Parathyroid adenoma (tissue), 2 donors: ENCODE results near the gene ARID5A.

Experiments
- H2AFZ ChIP-seq: fragments of 300-600 bp; sonication (generic); one replicate; pipeline ENCODE4 v1.7.0; 2017; ENCODE audit warnings: antibody characterized with exemption, mild to moderate bottlenecking
- H3K27ac ChIP-seq: fragments of 300-600 bp; sonication (generic); one replicate; pipeline ENCODE4 v1.7.0; 2017
- H3K27me3 ChIP-seq: fragments of 300-600 bp; sonication (generic); one replicate; pipeline ENCODE4 v1.7.0; 2017; ENCODE audit warnings: low read length; ENCODE audit not compliant: control insufficient read depth, insufficient read depth
- H3K36me3 ChIP-seq: fragments of 300-600 bp; sonication (generic); one replicate; pipeline ENCODE4 v1.7.0; 2017; ENCODE audit warnings: low read length; ENCODE audit not compliant: control insufficient read depth, insufficient read depth
- H3K4me1 ChIP-seq: fragments of 300-600 bp; sonication (generic); one replicate; pipeline ENCODE4 v1.7.0; 2017; ENCODE audit warnings: control low read depth
- H3K4me2 ChIP-seq: fragments of 300-600 bp; sonication (generic); one replicate; pipeline ENCODE4 v1.7.0; 2017; ENCODE audit warnings: low read length
- H3K4me3 ChIP-seq: fragments of 300-600 bp; sonication (generic); one replicate; pipeline ENCODE4 v1.7.0; 2017; ENCODE audit warnings: low read depth, low read length
- H3K79me2 ChIP-seq: fragments of 300-600 bp; sonication (generic); one replicate; pipeline ENCODE4 v1.7.0; 2017; ENCODE audit warnings: control low read depth
- H3K9ac ChIP-seq: fragments of 300-600 bp; sonication (generic); one replicate; pipeline ENCODE4 v1.7.0; 2017; ENCODE audit warnings: mild to moderate bottlenecking
- H3K9me3 ChIP-seq: fragments of 300-600 bp; sonication (generic); one replicate; pipeline ENCODE4 v1.7.0; 2017; ENCODE audit warnings: low read length; ENCODE audit not compliant: control insufficient read depth
- TF ChIP-seq, protein P1 (sequence below): fragments of 300-600 bp; sonication (generic); IDR thresholded peaks from one replicate; pipeline ENCODE4 v1.7.0; 2017; ENCODE audit warnings: antibody characterized with exemption, mild to moderate bottlenecking
- donor health status: primary hyperparathyroidism.

ARID5A gene

GRCh38 chr2:96499061-96499960 is 37.2 kb upstream of the ARID5A start:
- H3K27ac ChIP-seq: no peak overlapping the region
- H3K4me1 ChIP-seq: no peaks in the 10 kb centered on the region
- TF ChIP-seq, protein P1, sequence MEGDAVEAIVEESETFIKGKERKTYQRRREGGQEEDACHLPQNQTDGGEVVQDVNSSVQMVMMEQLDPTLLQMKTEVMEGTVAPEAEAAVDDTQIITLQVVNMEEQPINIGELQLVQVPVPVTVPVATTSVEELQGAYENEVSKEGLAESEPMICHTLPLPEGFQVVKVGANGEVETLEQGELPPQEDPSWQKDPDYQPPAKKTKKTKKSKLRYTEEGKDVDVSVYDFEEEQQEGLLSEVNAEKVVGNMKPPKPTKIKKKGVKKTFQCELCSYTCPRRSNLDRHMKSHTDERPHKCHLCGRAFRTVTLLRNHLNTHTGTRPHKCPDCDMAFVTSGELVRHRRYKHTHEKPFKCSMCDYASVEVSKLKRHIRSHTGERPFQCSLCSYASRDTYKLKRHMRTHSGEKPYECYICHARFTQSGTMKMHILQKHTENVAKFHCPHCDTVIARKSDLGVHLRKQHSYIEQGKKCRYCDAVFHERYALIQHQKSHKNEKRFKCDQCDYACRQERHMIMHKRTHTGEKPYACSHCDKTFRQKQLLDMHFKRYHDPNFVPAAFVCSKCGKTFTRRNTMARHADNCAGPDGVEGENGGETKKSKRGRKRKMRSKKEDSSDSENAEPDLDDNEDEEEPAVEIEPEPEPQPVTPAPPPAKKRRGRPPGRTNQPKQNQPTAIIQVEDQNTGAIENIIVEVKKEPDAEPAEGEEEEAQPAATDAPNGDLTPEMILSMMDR: no peak

GRCh38 chr2:96500385-96501066 is 36.0 kb upstream of the ARID5A start:
- Histone ChIP-seq H3K27me3 (no peaks in the 10 kb centered on the region), H2AFZ (no peak overlapping the region), H3K4me1 (no peaks in the 10 kb centered on the region), H3K27ac (no peak overlapping the region), H3K79me2 (no peaks in the 10 kb centered on the region), H3K9ac (no peak overlapping the region), H3K9me3 (no peaks in the 10 kb centered on the region), H3K4me3 (no peak overlapping the region), H3K4me2 (no peak overlapping the region), H3K36me3 (no peaks in the 10 kb centered on the region)
- TF ChIP-seq, protein P1: no peak

More at GRCh38 chr2:96499061-96499960, 37.2 kb upstream of the ARID5A start:
- no peaks in the 10 kb centered on the region for H3K9me3 ChIP-seq
- H3K27me3 ChIP-seq: no peaks in the 10 kb centered on the region
- no peak overlapping the region for H2AFZ ChIP-seq
- H3K9ac ChIP-seq: no peak overlapping the region
- no peaks in the 10 kb centered on the region for H3K36me3 ChIP-seq
- H3K4me2 ChIP-seq: no peak overlapping the region
- no peaks in the 10 kb centered on the region for H3K79me2 ChIP-seq
- H3K4me3 ChIP-seq: no peak overlapping the region

DNA sequence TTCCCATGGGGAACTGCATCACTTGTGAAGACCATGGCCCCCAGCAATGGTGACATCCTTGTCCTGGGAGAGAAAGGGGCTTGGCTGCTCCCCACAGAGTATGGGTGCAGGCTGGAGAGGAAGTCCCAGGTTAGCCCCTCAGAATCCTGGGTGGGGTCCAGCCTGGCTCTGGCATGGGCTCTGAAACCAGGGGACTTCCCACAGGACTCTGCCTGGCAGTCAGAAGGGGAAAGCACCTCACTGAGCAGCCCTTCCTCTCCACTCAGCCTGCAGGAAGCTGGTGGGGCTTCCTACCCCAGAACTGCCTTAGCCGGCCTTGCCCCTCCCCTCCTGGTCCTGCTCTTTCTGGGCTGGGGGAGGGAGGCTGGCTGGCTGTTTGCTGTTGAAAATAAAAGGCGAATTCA is 35.1 kb upstream of the ARID5A start:
- no peak overlapping the region for H3K9ac ChIP-seq
- no peaks in the 10 kb centered on the region for H3K79me2 ChIP-seq
- TF ChIP-seq, protein P1: no peak
- H3K36me3 ChIP-seq: no peaks in the 10 kb centered on the region
- no peak overlapping the region for H2AFZ ChIP-seq
- H3K4me1 ChIP-seq: no peaks in the 10 kb centered on the region
- no peak overlapping the region for H3K27ac ChIP-seq
- no peak overlapping the region for H3K4me2 ChIP-seq
- H3K4me3 ChIP-seq: no peak overlapping the region
- no peaks in the 10 kb centered on the region for H3K27me3 ChIP-seq
- H3K9me3 ChIP-seq: no peaks in the 10 kb centered on the region

DNA sequence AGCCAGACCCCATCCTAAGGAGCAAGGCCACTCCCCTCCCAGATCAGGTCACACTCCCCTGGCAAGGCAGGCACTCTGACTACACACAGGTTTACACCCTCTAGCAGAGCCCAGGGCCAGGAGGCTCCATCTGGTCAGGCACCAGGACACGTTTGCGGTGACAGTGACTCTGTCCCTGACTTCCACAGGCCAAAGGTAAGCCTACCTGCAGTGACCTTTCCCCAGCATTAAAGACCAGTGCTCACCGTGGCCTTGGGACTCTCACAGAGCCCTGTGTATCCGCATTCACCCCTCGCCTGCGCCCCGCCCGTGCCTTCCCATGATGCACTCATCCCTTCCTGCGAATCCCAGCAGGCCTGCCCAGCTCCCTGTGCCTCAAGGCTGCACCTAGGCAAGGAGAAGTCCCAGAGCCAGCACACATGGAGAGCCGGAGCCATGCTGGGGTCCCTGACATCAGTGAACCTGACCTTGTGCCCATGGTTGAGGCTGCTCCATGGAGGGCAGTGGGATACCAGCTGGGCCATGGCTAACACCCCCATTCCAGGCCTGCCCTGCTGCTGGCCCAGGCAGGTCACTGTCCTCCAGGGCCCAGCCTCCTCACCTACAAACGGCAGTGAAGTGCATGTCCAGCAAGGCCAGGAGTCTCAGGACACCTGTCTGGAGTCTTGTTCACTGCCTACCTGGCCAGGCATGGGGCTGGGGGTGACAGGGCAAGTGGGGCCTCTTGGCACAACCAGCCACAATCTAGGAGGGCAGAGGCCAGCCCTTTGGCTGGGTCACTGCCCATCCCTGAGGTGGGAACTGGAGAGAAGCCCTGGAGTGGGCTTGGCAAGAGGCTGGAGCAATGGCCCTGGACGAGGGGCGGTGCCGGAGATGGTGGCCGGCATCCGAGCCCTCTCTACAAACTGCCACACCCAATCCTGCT is 34.4 kb upstream of the ARID5A start:
- H3K9ac ChIP-seq: no peak overlapping the region
- no peaks in the 10 kb centered on the region for H3K4me1 ChIP-seq
- TF ChIP-seq, protein P1: no peak
- H3K36me3 ChIP-seq: no peaks in the 10 kb centered on the region
- no peak overlapping the region for H3K27ac ChIP-seq
- H3K9me3 ChIP-seq: no peaks in the 10 kb centered on the region
- no peaks in the 10 kb centered on the region for H3K79me2 ChIP-seq
- H3K27me3 ChIP-seq: no peaks in the 10 kb centered on the region
- no peak overlapping the region for H2AFZ ChIP-seq
- H3K4me3 ChIP-seq: no peak overlapping the region
- H3K4me2 ChIP-seq: no peak overlapping the region
